Parathyroid adenoma (tissue), 2 donors: Measurements from ENCODE around the gene KCNIP1.

ENCODE experiments used
- H2AFZ ChIP-seq: fragments of 300-600 bp; sonication (generic); one replicate; pipeline ENCODE4 v1.7.0; 2017; ENCODE audit warnings: antibody characterized with exemption, mild to moderate bottlenecking
- H3K27ac ChIP-seq: fragments of 300-600 bp; sonication (generic); one replicate; pipeline ENCODE4 v1.7.0; 2017
- H3K27me3 ChIP-seq: fragments of 300-600 bp; sonication (generic); one replicate; pipeline ENCODE4 v1.7.0; 2017; ENCODE audit warnings: low read length; ENCODE audit not compliant: control insufficient read depth, insufficient read depth
- H3K36me3 ChIP-seq: fragments of 300-600 bp; sonication (generic); one replicate; pipeline ENCODE4 v1.7.0; 2017; ENCODE audit warnings: low read length; ENCODE audit not compliant: control insufficient read depth, insufficient read depth
- H3K4me1 ChIP-seq: fragments of 300-600 bp; sonication (generic); one replicate; pipeline ENCODE4 v1.7.0; 2017; ENCODE audit warnings: control low read depth
- H3K4me2 ChIP-seq: fragments of 300-600 bp; sonication (generic); one replicate; pipeline ENCODE4 v1.7.0; 2017; ENCODE audit warnings: low read length
- H3K4me3 ChIP-seq: fragments of 300-600 bp; sonication (generic); one replicate; pipeline ENCODE4 v1.7.0; 2017; ENCODE audit warnings: low read depth, low read length
- H3K79me2 ChIP-seq: fragments of 300-600 bp; sonication (generic); one replicate; pipeline ENCODE4 v1.7.0; 2017; ENCODE audit warnings: control low read depth
- H3K9ac ChIP-seq: fragments of 300-600 bp; sonication (generic); one replicate; pipeline ENCODE4 v1.7.0; 2017; ENCODE audit warnings: mild to moderate bottlenecking
- H3K9me3 ChIP-seq: fragments of 300-600 bp; sonication (generic); one replicate; pipeline ENCODE4 v1.7.0; 2017; ENCODE audit warnings: low read length; ENCODE audit not compliant: control insufficient read depth
- TF ChIP-seq, protein P1 (sequence below): fragments of 300-600 bp; sonication (generic); IDR thresholded peaks from one replicate; pipeline ENCODE4 v1.7.0; 2017; ENCODE audit warnings: antibody characterized with exemption, mild to moderate bottlenecking
- donor health status: primary hyperparathyroidism.

The KCNIP1 gene

DNA sequence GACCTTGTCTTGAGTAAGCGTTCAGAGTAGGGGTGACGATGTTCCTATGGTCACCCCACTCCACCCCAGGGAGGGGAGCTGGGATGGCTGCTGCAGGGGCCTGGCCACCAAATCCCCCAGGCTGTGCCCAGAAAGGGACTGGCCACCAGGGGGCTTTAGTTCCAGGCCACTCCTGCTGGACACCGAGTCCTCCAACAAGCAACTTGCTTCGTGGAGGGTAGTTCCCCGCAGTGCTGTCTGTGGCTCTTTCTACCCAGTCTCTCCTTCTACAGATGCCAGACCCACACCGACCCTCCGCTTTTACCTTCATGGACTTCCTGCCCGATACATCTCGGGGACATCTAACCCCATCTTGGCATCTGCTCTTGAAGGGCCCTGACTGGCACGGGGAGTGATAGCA, 244.0 kb downstream of the KCNIP1 start:
- Histone ChIP-seq H3K36me3 (no peaks in the 10 kb centered on the region), H2AFZ (no peak overlapping the region), H3K9ac (no peak overlapping the region), H3K4me2 (no peak overlapping the region), H3K4me1 (peaks cover 10% of the 10 kb centered on the region), H3K27ac (no peak overlapping the region), H3K79me2 (no peaks in the 10 kb centered on the region), H3K27me3 (no peaks in the 10 kb centered on the region), H3K9me3 (no peaks in the 10 kb centered on the region), H3K4me3 (no peak overlapping the region)
- TF ChIP-seq, protein P1, sequence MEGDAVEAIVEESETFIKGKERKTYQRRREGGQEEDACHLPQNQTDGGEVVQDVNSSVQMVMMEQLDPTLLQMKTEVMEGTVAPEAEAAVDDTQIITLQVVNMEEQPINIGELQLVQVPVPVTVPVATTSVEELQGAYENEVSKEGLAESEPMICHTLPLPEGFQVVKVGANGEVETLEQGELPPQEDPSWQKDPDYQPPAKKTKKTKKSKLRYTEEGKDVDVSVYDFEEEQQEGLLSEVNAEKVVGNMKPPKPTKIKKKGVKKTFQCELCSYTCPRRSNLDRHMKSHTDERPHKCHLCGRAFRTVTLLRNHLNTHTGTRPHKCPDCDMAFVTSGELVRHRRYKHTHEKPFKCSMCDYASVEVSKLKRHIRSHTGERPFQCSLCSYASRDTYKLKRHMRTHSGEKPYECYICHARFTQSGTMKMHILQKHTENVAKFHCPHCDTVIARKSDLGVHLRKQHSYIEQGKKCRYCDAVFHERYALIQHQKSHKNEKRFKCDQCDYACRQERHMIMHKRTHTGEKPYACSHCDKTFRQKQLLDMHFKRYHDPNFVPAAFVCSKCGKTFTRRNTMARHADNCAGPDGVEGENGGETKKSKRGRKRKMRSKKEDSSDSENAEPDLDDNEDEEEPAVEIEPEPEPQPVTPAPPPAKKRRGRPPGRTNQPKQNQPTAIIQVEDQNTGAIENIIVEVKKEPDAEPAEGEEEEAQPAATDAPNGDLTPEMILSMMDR: no peak

DNA sequence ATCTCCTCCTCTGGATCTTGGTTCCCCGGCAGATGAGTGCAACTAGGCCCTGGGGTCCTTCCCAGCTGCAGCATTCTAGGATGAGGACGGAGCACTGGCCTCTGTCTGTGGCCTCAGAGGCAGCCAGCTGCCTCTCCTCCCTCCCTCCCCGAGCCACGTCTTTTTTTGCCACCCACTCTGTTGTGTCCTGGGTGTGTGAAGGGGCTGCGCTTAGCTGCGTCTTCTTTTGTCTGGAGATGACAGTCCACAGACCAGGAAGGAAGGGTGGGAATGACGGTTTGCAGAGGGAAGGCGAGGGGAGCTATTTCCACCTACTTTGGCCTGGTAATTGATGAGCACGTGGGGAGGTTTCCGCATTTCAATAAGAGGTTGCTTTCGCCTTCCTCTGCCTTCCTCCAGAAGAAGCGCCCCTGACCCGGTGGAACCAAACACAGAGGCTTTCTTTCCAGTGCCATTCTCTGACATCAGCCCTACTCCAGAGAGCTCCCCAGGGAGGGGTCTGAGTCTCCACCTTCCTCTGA, 245.2 kb downstream of the KCNIP1 start:
- Histone ChIP-seq H3K27me3 (no peaks in the 10 kb centered on the region), H3K27ac (no peak overlapping the region), H3K4me1 (peaks cover 10% of the 10 kb centered on the region)

DNA sequence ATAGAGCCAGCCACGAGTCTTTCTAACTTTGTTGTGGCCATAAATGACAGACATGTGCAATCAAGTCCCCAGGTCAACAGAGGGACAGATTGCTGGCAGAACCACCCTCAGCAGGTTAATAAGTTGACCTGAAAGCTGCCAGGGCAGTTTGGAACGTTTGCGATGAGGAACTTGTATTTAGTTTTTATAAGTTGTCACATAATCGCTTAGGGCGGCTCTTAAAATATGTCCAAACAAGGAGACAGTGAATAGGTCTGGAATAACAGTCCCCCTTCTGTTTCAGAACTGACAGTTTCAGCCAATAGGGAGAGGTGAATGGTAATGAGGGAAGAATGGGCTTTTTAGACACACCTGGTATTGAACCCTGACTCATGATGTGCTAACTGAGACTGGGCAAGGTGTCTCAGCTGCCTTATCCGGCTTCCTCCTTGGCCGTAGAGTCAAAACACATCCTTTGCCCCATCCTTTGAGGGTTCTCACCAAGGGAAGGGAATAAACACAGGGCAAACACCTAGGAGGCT, 246.2 kb downstream of the KCNIP1 start:
- no peak overlapping the region for H3K27ac ChIP-seq
- peaks cover 7% of the 10 kb centered on the region for H3K4me1 ChIP-seq
- H3K27me3 ChIP-seq: no peaks in the 10 kb centered on the region
- no peaks in the 10 kb centered on the region for H3K36me3 ChIP-seq
- no peak overlapping the region for H3K9ac ChIP-seq
- H3K9me3 ChIP-seq: no peaks in the 10 kb centered on the region
- H3K4me3 ChIP-seq: no peak overlapping the region
- no peak overlapping the region for H2AFZ ChIP-seq
- TF ChIP-seq, protein P1: no peak
- H3K79me2 ChIP-seq: no peaks in the 10 kb centered on the region
- H3K4me2 ChIP-seq: no peak overlapping the region

More for the DNA sequence above, 245.2 kb downstream of the KCNIP1 start:
- no peak overlapping the region for H2AFZ ChIP-seq
- H3K79me2 ChIP-seq: no peaks in the 10 kb centered on the region
- no peak overlapping the region for H3K9ac ChIP-seq
- H3K4me2 ChIP-seq: no peak overlapping the region
- H3K36me3 ChIP-seq: no peaks in the 10 kb centered on the region
- H3K9me3 ChIP-seq: no peaks in the 10 kb centered on the region
- TF ChIP-seq, protein P1: no peak
- H3K4me3 ChIP-seq: no peak overlapping the region

DNA sequence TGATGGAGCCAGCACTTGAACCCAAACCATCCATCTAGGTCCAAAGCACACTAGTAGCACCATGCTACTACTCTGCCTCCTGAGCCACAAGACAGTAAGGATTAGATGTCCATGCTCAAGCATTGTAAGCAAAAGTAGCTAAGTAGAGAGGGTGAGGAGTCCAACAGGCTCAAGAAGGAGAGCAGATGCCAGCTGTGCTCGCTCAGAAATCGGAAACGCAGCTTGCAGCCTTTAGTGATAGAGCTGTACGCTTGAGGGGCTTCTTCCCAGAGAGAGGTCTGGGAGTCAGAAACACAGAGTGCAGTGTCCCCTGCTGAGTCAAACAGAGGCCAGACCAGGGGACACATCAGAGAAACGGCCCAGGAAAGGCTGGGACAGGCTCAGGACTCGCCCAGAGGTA, 247.0 kb downstream of the KCNIP1 start:
- TF ChIP-seq, protein P1: no peak
- H3K4me2 ChIP-seq: no peak overlapping the region
- no peak overlapping the region for H3K9ac ChIP-seq
- no peaks in the 10 kb centered on the region for H3K9me3 ChIP-seq
- no peak overlapping the region for H3K4me3 ChIP-seq
- H3K79me2 ChIP-seq: no peaks in the 10 kb centered on the region
- no peaks in the 10 kb centered on the region for H3K27me3 ChIP-seq
- no peak overlapping the region for H3K27ac ChIP-seq
- no peak overlapping the region for H2AFZ ChIP-seq
- H3K4me1 ChIP-seq: peaks cover 7% of the 10 kb centered on the region
- no peaks in the 10 kb centered on the region for H3K36me3 ChIP-seq

DNA sequence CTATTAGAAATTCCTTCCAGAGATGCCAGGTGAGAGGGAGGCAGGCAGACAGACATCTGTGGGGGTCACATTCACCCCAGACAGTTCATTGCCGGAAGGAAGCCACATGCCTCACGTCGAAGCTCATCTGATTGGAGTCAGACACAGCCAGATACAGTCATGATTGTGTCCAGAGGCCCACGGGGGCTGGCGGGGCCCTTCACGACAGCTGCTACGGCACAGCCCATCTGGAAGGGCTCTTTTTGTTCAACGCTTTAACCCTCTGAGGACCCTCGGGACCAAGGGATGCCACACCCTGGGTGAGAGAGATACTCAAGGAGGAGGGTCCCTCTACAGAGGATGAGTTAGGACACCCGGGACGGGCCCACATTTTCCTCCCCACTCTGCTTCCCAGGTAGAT, 247.8 kb downstream of the KCNIP1 start:
- Histone ChIP-seq H3K36me3 (no peaks in the 10 kb centered on the region), H3K4me3 (no peak overlapping the region), H3K27me3 (no peaks in the 10 kb centered on the region), H3K79me2 (no peaks in the 10 kb centered on the region), H3K4me1 (peaks cover 7% of the 10 kb centered on the region), H3K9me3 (no peaks in the 10 kb centered on the region), H3K27ac (no peak overlapping the region), H3K4me2 (no peak overlapping the region), H2AFZ (no peak overlapping the region), H3K9ac (no peak overlapping the region)
- TF ChIP-seq, protein P1: no peak
